HG03045 (cell line): ENCODE results near the gene NGLY1.

Experiments used
- ATAC-seq: cut with Tn5 transposase; IDR thresholded peaks from one replicate; pipeline ENCODE4 v1.9.1; 2021; ENCODE audit warnings: mild to moderate bottlenecking, moderate library complexity; ENCODE audit not compliant: unreplicated experiment

Gene NGLY1

GRCh38 chr3:25713341-25713985 lies 69.8 kb downstream of the NGLY1 start:
- no peak for ATAC-seq

DNA sequence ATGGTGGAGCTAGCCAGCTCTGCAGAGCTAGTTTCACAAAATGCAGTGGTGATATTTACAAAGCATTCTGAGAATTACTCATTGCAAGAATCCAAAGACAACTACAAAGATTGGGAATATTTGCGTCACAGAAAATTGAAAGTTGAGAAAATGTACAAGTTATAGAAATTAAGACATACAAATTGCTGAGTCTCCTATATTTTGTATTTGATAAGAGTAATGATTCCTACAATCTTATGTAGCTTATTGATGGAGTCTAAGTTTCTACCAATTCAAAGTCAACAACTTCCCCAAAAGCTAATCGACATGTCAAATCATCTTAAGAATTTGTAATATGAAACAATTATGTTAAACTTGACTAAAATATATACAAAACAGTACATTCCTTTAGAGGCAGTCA lies 72.2 kb downstream of the NGLY1 start:
- no peak for ATAC-seq

DNA sequence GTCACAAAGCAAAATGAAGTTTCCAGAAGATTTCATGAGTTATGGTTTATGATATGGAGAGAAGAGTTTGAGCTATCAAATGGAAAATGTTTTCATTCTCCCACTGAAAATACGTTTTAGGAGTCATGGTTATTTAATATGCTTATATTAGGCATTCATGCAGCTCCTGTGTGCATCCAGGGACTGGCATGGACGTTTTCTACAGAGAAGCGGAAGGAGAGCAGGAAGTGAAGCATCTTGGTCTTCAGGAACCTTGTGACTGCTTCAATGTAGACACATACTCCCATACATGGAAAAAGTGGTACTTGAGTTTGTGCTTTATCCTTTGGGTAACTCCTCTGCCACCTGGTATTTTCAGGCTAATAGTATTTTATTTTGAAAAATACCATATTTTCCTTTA lies 75.2 kb downstream of the NGLY1 start:
- no peak for ATAC-seq

DNA sequence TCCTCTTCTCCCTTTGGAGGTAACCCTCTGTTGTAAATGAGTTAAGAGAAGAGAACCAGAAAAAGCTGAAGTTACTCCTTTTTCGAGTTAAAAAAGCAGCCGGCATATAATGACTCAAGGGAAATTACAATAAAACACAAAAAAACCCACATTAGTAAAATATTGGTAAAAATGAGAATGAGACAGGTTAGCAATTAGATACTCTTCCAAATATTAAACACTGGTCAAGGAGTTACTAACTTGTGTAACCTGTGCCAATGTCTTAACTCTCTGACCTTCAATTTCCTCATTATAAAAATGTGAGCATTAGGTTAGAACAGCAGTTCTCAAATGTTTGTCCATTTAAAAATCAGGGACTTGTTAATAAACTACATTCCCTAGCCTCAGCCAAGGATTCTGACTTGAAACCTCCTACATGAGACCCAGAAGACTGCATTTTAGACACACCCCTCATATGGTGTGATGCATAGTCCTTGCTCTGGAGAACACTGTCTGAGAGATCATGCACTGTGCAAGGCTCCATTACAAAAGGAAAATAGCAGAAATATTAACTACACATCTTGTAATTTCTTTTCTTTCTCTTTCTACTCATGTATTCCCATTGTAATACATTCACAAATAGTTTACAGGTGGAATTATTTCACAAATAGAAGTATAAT lies 75.8 kb downstream of the NGLY1 start:
- no peak for ATAC-seq

GRCh38 chr3:25706213-25706612 lies 77.0 kb downstream of the NGLY1 start:
- no peak for ATAC-seq

GRCh38 chr3:25697553-25697952 lies 85.7 kb downstream of the NGLY1 start:
- ATAC-seq, result no peak

- ATAC-seq, result no peak
Observed at GRCh38 chr3:25695731-25696420, 87.4 kb downstream of the NGLY1 start.

DNA sequence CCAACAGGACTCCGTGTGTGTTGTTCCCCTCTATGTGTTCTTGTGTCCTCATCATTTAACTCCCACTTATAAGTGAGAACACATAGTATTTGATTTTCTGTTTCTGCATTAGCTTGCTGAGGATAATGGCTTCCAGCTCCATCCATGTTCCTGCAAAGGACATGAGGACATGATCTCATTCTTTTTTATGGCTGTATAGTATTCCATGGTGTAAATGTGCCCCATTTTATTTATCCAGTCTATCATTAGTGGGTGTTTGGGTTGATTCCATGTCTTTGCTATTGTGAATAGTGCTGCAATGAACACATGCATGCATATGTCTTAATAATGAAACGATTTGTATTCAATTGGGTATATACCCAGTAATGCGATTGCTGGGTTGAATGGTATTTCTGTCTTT lies 90.0 kb downstream of the NGLY1 start:
- no peak for ATAC-seq

DNA sequence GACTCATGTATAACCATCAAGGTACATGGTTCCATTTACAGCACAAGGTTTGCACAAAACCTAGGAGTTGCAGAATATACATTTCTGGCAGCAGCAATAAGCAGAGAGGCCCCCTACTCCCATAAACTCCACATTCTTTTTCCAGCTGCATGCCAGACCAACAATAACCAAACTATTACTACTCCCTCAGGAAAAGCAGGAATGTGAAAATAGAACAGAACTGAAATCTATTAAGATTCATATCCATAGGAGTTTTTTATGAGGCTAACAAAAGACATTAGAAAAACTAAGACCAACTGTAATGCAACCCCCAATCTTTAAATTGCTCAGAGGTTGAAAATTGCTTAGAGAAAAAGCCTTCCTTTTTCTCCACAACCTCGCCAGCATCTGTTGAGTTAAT lies 90.9 kb downstream of the NGLY1 start:
- no peak for ATAC-seq

DNA sequence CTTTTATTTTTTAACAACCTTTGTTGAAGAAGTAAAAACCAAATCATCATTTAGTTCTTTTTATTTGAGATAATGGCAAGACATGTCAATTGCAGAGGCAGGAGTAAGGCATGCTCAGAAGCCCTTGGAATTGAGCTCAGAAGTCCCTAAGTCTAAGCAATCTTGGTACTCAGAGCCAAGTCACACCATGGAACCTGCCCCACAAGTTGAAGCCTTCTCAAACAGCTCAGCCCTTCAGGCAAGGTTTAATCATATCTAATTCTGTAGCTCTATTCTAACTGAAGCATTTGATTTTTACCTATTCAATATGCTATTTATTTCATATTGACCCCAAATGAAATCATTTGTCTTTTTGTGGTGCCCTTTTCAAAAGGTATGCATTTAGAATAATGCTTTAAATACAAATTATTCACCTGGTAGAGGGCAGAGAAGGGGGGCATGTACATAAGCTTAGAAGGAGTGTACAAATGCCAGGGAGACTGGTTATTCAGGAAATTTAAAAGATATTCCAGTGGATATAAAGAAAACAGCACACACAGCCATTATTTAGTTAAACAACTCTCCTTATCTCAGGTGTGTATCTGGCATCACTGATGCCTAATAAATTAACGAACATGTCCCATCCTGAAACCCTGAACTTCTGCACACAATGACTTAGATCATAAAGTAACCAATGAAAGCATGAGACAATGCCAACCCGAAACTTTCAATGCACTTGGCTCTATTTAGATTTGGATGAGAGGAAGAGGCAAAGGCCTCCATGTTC lies 92.3 kb downstream of the NGLY1 start:
- ATAC-seq, result no peak

DNA sequence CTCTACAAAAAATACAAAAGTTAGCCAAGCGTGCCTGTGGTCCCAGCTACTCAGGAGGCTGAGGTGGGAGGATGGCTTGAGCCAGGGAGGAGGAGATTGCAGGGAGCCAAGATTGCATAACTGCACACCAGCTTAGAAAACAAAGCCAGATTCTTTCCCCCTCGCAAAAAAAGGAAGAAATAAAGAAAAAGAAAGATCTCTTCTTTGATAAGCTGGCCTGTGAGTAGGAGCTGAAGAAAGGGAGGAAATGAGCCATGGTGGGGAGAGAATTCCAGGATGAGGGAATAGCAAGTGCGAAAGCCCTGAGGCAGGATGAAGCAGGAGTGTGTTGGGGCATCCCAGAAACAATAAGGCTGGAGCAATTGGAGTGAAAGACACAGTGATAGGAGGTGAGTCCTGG lies 94.0 kb downstream of the NGLY1 start:
- no peak for ATAC-seq

- no peak for ATAC-seq
Observed at GRCh38 chr3:25687742-25688141, 95.5 kb downstream of the NGLY1 start.

GRCh38 chr3:25686766-25687165 lies 96.5 kb downstream of the NGLY1 start:
- no peak for ATAC-seq

- no peak for ATAC-seq
Observed at GRCh38 chr3:25683882-25684281, 99.4 kb downstream of the NGLY1 start.

GRCh38 chr3:25683410-25683809 lies 99.8 kb downstream of the NGLY1 start:
- no peak for ATAC-seq

DNA sequence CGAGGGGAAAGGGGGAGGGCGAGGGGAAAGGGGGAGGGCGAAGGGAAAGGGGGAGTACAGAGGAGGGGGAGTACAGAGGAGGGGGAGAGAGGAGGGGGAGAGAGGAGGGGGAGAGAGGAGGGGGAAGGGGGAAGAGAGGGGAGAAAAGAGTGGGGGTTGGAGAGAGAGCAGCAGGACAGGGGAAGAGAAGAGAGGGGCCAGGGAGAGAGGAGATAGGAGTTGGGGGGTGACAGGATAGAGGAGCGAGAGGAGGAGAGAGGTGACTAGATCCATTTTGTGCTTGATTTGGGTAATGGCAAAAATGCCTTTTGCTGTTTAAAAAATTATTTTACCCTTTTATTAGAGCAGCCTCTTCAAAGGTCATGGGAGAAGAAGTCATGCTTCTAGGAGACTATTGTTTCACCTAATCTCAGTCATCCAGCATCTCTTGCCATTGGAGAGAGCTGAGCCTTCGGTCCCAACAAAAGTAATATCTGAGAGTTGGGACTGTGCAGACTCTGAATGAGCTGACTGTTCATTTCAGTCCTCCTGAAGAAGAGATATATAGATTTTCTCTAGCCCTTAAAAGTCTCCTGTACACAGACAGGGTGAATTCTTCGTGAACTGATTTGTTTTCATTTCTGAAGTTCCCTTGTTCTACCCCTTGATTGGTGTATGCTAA lies 103.5 kb downstream of the NGLY1 start:
- ATAC-seq, result no peak

DNA sequence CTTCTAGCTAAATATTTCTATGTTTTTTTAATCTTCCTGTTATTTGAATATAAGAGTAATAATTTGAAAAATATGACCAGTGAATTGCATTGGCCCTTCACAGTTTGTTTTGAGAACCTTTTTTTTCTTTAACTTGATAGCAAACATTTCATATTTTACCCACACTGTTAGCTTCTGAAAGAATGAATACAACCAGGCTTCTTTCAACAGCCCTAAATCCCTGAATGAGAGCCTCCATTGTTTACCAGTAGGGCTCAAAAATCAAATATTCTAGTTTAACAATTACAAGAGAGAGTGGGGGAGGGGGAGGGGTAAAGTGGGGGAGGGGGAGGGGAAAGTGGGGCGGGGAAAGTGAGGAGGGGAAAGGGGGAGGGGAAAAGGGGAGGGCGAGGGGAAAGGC lies 104.1 kb downstream of the NGLY1 start:
- ATAC-seq, result no peak

DNA sequence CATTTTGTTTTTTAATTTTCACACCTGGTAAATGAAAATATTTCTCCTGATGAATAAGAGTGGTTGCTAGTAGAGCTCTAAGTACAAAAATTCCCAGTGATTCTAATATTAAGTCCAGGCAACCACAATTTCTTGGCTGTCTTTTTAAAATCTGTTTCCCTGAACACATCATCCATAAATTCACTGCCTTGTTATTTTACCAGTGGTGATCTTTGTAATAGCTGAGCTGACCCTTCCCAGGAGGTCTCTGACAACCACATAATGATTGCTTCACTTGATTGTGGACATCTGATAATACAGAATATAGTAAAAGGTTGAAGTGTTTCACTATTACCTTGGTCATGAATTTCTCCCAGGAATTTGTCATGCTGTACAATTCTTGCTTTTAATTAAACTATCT lies 104.7 kb downstream of the NGLY1 start:
- ATAC-seq, result no peak

DNA sequence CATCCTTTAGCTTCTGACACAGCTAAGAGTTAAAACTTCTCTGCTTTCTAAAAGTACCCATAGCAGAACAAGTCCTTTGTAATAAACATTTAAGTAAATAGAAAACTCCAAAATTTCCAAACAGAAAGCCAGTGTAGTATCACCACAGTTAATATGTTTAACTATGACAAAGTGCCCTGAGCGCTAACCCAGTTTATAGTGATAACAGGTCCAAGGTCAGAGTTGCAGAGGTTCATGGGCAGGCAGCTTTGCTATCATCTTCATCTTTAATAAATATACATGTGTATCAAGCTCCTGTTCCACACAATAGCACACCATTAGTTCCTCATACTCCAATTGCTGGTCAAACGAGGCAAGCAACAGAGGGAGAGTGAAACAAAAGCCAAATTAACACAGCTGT lies 106.1 kb downstream of the NGLY1 start:
- ATAC-seq, result no peak

DNA sequence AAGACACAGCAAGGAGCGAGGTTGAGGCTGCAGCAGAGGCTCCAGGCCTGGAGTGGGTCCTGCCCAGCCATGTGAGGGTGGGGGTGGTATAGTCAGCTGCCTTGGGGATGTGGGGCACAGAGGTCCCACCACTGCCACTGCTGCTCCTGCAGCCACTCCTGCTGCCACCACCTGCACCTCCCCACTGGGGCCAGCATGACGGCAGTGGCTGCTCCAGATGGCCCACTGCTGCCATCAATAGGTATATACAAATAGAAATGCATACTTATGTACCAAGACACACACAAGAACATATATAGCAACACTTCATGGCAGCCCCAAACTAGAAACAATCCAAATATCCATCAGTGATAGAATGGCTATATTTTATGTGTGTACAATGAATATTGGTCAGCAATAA lies 108.6 kb downstream of the NGLY1 start:
- ATAC-seq, result no peak

DNA sequence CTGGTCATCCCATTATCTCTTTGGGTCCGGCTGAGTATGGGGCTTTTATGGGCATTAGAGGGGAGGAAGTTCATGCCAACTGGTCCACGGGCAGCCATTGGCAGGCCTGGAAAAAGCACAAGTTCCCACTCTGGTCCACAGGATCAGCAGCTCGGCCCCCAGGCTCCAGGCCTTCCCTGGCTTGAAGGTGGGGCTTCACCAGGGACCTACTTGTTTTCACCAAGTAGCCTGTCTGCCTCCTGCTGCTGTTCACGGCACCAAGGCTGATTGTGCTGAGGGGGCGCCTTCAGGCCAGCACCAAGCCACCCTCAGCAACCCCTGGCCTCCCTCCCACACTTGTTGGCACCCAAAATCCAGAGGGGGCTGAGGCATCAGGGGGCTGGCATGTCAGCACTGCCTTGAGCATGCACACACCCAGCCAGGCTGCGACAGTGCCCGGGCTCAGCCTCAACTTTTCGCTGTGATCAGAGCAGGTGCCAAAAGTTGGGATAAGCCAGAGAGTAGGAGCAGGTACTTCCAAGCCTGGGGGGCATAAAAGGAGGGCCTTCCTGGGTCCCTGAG lies 109.4 kb downstream of the NGLY1 start:
- no peak for ATAC-seq
